ENCODE results near the gene ALK.

The ALK gene

GRCh38 chr2:29392774-29393173 is 528.6 kb downstream of the ALK start:
- no peak for DNase-seq

- no peak for DNase-seq
Measured at GRCh38 chr2:29390136-29390535, 531.2 kb downstream of the ALK start.

- DNase-seq = no peak
Measured at GRCh38 chr2:29389686-29390085, 531.7 kb downstream of the ALK start.

GRCh38 chr2:29388071-29388470 is 533.3 kb downstream of the ALK start:
- no peak for DNase-seq

- no peak for DNase-seq
Measured at GRCh38 chr2:29382486-29382885, 538.9 kb downstream of the ALK start.

- DNase-seq = no peak
Measured at GRCh38 chr2:29377788-29378187, 543.6 kb downstream of the ALK start.

GRCh38 chr2:29376541-29376940 is 544.8 kb downstream of the ALK start:
- DNase-seq = no peak

GRCh38 chr2:29375843-29376242 is 545.5 kb downstream of the ALK start:
- DNase-seq = no peak

- DNase-seq = no peak
Measured at GRCh38 chr2:29374823-29375222, 546.6 kb downstream of the ALK start.

- DNase-seq = no peak
Measured at GRCh38 chr2:29373870-29374269, 547.5 kb downstream of the ALK start.

- DNase-seq = no peak
Measured at GRCh38 chr2:29372185-29372584, 549.2 kb downstream of the ALK start.

GRCh38 chr2:29370581-29371125 is 550.7 kb downstream of the ALK start:
- no peak for DNase-seq

- no peak for DNase-seq
Measured at GRCh38 chr2:29370173-29370572, 551.2 kb downstream of the ALK start.

GRCh38 chr2:29368659-29369040 is 552.7 kb downstream of the ALK start:
- no peak for DNase-seq

GRCh38 chr2:29367986-29368658 is 553.3 kb downstream of the ALK start:
- DNase-seq = no peak

- DNase-seq = no peak
Measured at GRCh38 chr2:29363111-29363510, 558.3 kb downstream of the ALK start.

- DNase-seq = no peak
Measured at GRCh38 chr2:29361231-29361630, 560.2 kb downstream of the ALK start.

GRCh38 chr2:29360016-29360784 is 561.2 kb downstream of the ALK start:
- no peak for DNase-seq

GRCh38 chr2:29353403-29353991 is 567.9 kb downstream of the ALK start:
- no peak for DNase-seq

- DNase-seq = no peak
Measured at GRCh38 chr2:29351916-29352591, 569.3 kb downstream of the ALK start.

- no peak for DNase-seq
Measured at GRCh38 chr2:29351248-29351647, 570.1 kb downstream of the ALK start.

GRCh38 chr2:29349316-29350030 is 571.9 kb downstream of the ALK start:
- no peak for DNase-seq

All from activated naive CD4-positive, alpha-beta T cell treated with anti-CD3 and anti-CD28 coated beads, Interleukin-2, amount 50 U/mL, for 16 hours (primary cell).